Ureter (tissue), 1 donor: ENCODE results near the gene FKBP15. TPM values are rescaled to one million over a fixed set of nuclear protein-coding genes. Genes with fewer than 3 reads are reported as not detected.
"Not testable (repeated sequence)": the region's sequence is repeated elsewhere in the genome, so short reads cannot be mapped to it uniquely, and the experiment has no call there.

Source experiments
- DNase-seq: peaks from one replicate; pipeline ENCODE4 v3.0.0-alpha.2; 2020; ENCODE audit warnings: low spot score
- total RNA-seq: library from RNA; stranded (reverse); gene quantifications from one replicate; pipeline ENCODE4 v1.2.4, GENCODE V29; 2023
- donor health status: DM: yes; HTN: yes; CAD: no.

FKBP15 gene
- total RNA-seq: 43.9 TPM

DNA sequence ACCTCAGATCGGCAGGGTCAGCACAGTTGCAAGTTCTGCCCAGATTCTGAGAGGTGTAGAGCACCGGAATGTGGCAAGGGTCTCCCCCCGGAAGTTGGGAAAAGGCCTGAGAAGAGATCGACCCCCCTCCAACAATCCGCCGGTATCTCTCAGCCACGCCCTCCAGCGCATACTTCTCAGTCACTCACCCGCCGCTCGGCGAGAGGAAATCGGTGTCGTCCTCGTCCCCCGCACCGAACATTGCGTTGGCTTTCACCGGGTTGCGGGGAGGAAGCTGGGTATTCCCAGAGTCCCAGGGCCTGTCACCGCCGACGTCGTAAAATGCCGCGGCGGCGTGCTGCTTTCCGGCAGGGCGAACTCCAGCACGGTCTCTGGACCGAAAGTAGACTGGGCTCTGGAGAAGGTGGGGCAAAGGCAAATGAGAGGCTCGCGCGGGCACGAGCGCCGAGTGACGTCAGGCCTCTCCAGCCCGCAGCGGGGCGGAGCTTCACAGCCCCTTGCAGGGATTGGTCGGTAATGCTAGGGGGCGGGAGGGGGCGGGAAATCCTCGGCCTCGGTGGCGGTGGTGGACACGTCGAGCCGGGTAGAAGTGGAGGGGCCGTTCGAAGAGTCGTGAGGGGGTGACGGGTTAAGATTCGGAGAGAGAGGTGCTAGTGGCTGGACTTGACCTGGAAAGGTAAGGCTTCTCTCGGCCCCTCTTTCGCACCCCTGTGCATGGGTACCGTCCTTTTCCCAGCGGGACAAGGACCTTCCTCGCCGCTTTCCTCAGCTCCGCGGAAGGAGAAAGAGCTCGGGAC lies at the start of gene FKBP15, which contains the start of gene SLC31A1:
Gene FKBP15 (minus strand): TSS at position 275 of the 797 bp plus-strand sequence. CDS start 34 bp downstream, at position 241.
Gene SLC31A1 (plus strand): TSS at position 542 of the 797 bp plus-strand sequence. CDS start 34,605 bp downstream, outside the sequence.
- peak; percentile 99 for DNase-seq

DNA sequence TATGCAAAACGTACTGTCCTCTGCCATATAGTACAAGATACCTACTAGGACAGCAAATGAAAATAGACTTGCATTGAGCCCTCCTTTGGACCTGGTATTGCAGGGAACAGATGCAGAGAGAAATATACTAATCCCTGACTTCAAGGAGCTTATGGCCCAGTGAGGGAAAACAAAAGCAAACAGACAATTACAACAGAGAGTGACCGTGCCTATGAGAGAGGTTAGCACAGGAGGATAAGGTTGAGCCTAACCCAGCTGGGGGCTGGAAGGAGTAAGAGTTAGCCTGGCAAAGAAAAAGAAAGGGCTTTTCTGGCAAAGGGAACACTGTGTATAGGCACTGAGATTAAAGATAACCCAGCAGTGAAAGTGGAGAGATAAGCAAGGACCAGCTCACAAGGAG lies 48.8 kb upstream of the FKBP15 start:
- DNase-seq: no peak

DNA sequence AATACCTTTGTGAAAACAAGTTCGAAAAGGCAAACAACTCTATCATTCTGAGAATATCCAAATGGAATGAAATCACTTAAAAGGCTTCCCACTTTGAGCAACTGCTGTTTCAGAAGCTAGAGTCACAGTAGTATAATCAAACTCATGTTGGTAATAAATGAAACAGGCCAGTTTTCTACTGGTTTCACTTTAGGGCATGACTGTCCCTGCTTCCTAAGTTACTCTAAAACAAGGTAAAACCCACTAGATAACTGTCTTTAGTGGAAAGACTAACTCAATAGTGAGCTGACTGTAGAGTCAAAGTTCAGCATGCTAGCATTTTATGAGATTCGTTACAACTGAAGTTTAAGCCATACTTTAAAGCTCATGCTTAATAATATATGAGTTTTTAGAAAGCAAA lies 48.3 kb upstream of the FKBP15 start:
- DNase-seq: no peak

DNA sequence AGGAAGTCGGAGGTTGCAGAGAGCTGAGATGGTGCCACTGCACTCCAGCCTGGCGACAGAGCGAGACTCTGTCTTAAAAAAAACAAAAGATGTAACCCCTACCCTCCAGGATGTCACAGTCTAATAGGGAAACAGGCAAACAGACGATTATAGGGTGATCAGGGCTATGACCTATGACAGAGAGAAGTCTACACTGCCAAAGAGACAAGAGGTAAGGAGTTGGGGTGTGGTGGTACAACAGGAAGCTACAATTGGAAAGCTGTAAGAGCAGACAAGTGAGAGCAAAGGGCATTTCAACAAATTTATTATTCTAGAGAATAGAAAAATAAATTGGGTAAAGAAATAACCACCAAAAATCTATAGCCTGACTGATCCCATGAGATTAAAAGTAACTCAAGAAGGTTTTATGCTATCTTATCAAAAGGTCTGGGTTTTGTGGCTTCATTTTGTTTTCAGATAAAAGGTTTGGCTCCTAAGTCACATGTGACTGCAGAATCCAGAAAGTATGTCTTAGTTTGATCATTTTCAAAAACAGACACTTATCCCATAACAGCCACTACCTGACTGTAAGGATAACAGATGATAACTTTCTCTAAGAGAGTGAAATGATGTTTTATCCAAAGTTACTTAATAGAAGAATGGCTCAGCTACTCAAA lies 47.0 kb upstream of the FKBP15 start:
- no peak for DNase-seq

- DNase-seq: no peak
These were observed 45.1 kb upstream of the FKBP15 start for GRCh38 chr9:113266174-113266573.

GRCh38 chr9:113261917-113262671 lies 41.0 kb upstream of the FKBP15 start:
- DNase-seq: no peak

GRCh38 chr9:113258282-113258681 lies 37.2 kb upstream of the FKBP15 start:
- no peak for DNase-seq

DNA sequence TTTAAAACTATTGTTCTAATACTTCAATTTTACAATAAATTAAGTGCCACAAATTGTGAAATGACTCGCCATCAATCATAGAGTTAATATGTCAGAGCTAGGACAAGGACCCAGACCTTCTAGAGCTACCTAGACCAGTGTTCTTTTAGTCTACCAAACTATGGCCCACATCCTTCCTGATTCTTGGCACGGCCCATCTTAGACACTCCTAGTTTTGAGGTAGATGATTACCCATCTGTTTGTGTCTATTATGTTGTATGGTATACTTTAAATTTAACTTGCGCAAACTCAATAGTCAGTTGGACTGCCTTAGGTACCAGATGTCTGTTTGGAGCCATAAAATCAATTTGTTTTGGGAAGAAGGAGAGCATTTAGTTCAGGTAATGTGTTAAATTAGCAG lies 36.8 kb upstream of the FKBP15 start:
- no peak for DNase-seq

GRCh38 chr9:113255438-113255837 lies 34.4 kb upstream of the FKBP15 start:
- DNase-seq: no peak

DNA sequence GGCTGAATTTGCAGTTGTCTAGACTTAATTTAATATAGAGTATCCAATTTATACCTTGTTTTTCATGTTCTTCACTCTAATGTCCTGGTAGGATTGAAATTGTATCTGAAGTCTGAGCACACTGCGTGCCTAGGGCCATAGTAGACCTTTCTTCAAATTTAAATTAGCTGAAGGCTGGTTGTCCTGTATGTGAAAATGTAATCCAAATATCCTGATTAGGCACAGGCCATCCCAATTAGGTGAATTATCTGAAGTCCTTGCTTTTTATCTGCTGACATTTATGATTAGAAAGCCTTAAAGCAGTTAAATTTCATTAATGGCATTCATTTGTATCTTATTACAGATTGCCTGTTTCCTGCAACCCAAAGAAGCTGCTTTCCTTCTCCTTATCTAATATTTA lies 33.9 kb upstream of the FKBP15 start:
- no peak for DNase-seq

GRCh38 chr9:113250807-113251206 lies 29.7 kb upstream of the FKBP15 start:
- DNase-seq: no peak

DNA sequence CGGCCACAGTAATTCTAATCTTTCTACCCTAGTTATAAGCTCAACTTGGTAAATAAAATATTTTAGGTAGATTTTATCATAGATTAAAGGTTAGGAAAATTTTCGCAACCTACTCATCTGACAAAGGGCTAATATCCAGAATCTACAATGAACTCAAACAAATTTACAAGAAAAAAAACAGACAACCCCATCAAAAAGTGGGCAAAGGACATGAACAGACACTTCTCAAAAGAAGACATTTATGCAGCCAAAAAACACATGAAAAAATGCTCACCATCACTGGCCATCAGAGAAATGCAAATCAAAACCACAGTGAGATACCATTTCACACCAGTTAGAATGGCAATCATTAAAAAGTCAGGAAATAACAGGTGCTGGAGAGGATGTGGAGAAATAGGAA lies 28.6 kb upstream of the FKBP15 start:
- DNase-seq: not testable (repeated sequence)

DNA sequence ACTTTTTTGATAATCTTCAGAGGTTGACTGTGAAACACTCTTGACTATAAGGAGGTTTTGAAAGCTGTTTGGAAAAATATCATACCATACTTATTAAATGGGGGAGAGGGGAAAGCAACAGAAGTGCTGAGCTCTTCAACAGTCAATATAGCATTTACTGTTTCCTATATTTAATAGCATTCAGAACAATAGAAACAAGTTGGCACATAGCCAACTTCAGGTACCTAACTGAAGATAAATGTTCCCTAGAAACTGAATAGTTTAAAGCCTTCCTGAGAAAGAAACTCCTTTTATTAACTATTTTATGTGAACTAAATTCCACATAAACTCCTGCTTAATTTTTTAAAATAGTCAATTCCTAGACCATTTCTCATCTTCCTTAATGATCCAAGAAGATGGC lies 26.6 kb upstream of the FKBP15 start:
- DNase-seq: no peak

DNA sequence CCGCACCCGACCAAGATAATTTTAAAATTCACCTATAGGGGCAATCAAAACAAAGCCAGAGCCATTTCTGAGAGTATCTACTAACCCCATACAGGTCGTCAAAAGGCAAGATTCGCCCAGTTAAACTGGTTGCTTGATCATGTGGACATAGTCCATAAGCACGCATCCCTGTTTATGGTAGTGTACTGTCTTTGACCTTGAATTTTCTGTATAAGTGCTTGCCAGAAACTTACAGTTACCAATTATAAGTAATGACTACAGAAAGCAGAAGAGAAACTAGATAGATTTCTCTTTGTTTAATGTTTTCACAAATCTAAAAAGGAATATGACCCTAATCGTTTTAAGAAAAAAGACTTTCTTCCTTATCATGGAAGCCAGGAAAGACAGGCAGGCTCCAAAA lies 25.9 kb upstream of the FKBP15 start:
- no peak for DNase-seq

GRCh38 chr9:113245894-113246293 lies 24.8 kb upstream of the FKBP15 start:
- DNase-seq: no peak

DNA sequence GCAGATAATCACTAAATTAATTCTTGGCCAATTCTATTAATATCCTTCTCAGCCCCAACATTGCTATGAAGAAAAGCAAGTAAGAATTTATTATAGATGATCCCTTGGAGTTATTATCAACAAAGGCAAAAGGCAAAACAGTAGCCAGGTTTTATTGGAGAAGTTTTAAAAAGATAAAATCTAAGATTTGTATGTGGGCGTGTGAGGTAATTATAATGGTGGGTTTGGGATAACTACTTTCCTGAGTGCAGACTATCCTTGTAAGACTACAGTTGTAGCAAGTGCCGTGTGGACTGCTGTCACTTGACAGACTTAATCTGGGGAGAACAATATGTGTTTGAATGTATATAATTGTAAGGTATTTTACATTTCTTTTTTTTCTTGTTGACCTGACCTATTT lies 23.5 kb upstream of the FKBP15 start:
- DNase-seq: no peak

GRCh38 chr9:113241161-113241560 lies 20.1 kb upstream of the FKBP15 start:
- no peak for DNase-seq

- no peak for DNase-seq
These were observed 17.8 kb upstream of the FKBP15 start for GRCh38 chr9:113238859-113239232.

DNA sequence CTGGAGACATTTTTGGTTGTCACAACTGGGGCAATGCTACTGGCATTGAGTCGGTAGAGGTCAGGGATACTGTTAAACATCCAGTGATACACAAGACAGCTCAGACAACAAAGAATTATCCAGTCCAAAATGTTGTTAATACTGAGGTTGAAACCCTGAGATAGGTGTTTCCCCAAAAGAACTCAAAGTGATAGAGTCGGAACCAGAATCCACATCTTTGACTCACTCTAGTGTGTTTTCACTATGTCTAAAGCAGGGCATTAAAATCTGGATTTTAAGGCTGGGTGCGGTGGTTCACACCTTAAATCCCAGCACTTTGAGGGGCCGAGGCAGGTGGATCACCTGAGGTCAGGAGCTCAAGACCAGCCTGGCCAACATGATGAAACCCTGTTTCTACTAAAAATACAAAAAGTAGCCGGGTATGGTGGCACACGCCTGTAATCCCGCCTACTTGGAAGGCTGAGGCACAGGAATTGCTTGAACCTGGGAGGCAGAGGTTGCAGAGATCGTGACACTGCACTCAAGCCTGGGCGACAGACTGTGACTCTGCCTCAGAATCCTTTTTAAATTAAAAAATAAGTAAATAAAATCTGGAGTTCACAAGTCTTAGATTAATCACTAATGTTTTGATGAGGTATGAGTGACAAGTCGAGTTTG lies 17.3 kb upstream of the FKBP15 start:
- no peak for DNase-seq

DNA sequence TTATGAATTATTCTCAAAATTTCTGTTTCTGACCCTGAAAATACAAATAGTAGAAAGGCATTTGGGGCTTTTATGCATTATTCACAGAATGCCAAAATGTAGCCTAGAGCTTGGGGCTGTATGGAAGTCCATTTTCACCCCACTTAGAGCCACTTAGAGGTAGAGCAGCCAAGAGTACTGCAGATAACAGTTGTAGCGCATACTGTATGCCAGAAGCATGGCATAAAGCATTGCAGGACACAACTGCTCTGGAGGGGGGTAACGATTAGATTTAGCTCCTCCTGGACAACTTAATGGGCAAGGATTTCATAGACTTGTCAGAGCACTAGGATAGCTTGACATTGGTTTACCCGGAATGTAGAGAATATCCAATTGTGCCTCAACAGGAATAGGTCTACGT lies 15.9 kb upstream of the FKBP15 start:
- DNase-seq: no peak

- not testable (repeated sequence) for DNase-seq
These were observed 14.7 kb upstream of the FKBP15 start for GRCh38 chr9:113235701-113236255.

GRCh38 chr9:113231701-113232100 lies 10.6 kb upstream of the FKBP15 start:
- no peak for DNase-seq
